D721Med (cell line): Measurements from ENCODE around the gene CSTB.

ENCODE experiments used
- DNase-seq: peaks from one replicate; pipeline ENCODE4 v3.0.0; 2011; ENCODE audit warnings: low spot score; ENCODE audit not compliant: insufficient read length
- FAIRE-seq: peaks from 2 replicates; lab custom pipeline; 2011; peaks lifted over from hg19 to GRCh38; lab: Jason Lieb, UNC
- TF ChIP-seq, protein P1 (sequence below): IDR thresholded peaks from 2 replicates; pipeline ENCODE4 v1.5.1; 2012; ENCODE audit warnings: mild to moderate bottlenecking, control low read depth; ENCODE audit not compliant: insufficient read depth; ENCODE audit errors: missing control alignments

CSTB gene

DNA sequence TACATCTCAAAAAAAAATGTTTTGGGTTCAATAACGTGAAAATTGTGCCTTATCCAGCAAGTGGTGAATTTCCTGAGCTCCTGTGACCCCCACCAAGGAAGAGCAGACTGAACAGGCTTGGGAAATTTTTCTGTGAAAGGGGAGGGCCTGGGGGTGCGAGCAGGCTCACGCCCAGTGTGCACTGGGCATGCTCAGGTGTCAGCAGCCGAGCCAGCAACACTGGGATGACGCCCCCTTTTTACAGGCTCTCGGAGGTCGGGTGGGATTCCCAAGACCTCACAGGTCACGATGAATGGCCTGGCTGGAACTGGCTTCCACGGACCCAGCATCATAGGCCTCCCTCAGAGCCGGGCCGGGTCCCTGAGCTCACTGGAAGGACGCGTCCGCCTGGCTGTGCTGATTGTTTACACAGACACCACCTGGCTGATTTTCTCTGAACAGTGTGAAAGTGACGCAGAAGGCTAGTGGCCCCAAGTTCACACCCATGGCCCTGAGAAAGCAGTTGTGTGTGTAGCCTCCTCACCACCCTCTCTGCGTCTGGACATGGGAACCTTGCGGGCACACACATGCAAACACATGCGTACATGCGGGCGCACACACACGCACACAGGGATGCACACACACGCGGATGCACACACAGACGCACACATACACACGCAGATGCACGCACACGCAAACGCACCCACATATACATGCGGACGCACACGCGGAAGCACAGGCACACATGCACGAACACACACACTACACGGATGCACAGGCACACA lies 9.2 kb downstream of the CSTB start:
- DNase-seq (no peak), FAIRE-seq (no peak)
- TF ChIP-seq, protein P1, sequence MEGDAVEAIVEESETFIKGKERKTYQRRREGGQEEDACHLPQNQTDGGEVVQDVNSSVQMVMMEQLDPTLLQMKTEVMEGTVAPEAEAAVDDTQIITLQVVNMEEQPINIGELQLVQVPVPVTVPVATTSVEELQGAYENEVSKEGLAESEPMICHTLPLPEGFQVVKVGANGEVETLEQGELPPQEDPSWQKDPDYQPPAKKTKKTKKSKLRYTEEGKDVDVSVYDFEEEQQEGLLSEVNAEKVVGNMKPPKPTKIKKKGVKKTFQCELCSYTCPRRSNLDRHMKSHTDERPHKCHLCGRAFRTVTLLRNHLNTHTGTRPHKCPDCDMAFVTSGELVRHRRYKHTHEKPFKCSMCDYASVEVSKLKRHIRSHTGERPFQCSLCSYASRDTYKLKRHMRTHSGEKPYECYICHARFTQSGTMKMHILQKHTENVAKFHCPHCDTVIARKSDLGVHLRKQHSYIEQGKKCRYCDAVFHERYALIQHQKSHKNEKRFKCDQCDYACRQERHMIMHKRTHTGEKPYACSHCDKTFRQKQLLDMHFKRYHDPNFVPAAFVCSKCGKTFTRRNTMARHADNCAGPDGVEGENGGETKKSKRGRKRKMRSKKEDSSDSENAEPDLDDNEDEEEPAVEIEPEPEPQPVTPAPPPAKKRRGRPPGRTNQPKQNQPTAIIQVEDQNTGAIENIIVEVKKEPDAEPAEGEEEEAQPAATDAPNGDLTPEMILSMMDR: no peak

DNA sequence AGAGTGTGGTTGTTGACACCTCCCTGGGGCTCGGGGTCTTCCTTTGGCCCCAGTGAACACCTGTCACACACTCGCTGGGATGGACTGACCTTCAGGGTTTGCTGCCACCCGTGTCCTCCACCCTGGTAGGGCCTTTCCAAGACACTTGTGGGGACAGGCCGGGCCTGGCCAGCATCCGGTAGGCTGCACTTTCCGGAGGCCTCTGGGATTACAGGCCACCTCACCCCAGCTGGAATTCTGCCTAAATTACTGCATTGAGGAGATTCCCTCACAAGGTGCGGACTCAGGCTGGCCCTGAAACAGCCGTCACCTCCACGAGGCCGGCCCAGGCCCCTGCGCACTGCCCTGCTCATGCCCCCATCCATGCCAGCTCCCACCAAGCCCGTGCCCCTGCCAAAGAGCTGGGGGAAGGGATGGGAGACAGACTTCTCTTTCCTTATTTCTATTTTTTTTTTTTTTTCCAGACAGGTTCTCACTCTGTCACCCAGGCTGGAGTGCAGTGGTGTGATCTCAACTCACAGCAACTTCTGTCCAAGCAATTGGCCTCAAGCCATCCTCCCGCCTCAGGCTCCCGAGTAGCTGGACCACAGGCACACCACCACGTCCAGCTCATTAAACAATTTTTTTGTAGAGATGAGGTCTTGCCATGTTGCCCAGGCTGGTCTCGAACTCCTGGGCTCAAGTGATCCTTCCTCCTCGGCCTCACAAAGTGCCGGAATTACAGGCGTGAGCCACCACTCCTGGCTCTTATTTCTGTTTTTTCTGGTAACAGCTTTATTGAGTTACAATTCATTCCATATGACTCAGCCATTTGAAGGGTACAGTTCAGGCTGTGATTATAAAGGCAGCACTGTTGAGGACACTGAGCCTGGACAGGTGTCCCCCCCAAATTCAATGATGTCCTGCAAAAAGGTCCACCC lies 11.3 kb downstream of the CSTB start:
- TF ChIP-seq, protein P1: no peak
- FAIRE-seq (no peak), DNase-seq (no peak)

DNA sequence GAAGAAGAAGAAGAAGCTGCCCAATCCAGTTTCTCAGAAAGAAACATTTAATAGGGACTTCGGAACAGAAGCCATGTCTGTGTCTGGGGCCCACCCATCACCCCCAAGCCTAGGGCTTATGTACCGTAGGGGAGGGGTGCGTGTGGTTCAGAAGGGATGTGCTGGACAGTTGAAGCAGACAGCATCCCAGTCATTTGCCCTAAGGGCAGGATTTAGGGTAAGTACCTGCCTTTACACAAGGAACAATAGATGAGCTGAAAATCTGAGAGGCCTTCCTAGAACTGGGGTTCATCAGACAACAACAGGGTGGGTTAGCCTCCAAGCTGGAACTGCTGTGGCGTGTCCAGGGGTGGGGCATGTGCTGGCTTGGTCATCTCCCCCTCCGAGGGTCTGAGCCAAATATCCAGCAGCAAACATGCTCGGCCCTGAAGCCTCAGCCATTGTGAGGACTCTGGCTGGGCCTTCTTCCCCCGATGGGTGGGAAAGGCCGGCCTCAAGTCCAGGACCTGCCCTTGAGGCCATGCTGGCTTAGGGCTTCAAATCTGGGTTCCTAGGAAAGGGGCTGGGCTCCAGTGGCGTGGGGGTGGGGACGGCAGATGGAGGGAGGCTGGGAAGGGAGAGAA lies 12.1 kb downstream of the CSTB start:
- DNase-seq (no peak), FAIRE-seq (no peak)
- TF ChIP-seq, protein P1: no peak

DNA sequence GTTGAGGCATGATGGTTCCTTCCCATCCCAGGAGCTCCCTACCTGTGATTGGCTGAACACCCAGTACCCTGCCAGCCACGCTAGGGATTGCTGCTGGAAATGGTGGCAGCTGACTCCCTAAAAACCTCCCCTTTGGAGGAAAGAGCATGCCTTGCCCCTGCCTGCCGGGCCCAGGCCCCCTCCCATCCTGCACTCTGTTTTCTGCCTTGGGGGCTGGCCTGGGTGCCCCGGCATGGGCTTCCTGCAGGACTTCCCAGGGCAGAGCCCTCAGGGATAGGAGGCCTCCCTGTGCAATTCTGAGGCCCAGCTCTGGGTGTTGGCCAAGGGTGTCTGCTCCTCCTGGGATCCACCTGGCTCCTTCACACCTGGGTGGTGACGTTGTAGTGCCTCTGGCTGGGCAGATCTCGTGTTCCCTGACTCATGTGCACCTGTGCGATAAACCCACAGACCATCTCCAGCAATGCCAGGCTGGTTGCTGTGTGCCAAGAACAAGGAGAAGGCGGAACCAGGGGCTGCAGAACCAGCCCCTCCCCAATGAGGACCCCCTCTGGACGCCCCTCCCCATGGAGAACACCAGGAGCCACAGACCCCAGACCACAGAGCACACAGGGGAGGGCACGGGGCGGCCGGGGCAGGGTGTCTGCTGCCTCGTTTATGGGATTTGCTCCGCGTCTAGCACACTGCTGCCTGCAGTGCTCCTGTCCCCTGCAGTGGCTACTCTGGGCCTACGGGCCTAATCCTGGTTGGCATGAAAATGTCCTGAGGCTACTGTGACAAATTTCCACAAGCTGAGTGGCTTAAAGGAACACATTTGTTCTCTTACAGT lies 13.6 kb downstream of the CSTB start:
- no peak for DNase-seq
- FAIRE-seq: no peak
- TF ChIP-seq, protein P1: no peak

DNA sequence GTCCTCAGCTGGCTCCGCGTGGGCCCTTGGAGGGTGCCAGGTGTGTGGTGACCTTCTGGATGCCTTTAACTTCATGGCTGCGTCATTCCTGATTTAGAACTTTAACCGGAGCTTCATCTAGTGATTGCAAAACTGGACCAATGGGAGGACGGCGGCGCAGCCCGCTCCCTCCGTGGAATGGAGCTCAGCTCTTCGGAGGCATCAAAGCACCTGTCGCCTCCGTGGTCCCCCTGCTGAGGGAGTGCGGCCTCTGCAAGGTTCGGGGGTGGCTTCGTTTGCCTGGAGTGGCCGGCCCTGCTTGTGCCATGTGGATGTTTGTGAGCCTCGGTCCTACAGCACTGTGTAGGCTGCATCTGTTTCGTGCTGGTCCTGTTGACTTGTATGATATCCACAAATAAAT lies 14.2 kb downstream of the CSTB start:
- TF ChIP-seq, protein P1: no peak
- FAIRE-seq: no peak

DNA sequence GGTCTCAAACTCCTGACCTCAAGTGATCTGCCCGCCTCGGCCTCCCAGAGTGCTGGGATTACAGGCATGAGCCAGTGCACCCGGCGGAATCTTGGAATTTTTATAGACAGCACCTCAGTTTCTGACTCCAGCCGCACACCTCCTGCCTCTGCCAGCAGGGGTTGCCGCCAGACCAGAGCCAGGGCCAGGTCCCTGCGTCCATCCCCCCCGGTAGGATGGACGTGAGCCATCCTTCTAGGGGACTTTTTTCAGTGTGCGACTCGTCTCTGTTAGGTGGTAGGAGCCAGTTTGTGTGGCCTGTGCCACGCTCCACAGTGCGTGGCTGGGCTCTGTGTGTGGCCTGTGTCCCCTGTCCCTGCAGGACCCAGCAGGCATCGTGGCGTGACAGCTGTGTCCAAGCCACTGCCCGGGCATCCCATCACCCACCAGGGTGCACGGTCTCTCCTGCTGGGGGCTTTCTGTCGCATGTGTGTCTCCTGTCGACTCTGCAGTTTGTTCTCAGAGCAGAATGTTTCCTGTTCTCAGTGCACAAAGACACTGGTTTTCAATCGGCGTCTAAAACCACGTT lies 15.6 kb downstream of the CSTB start:
- no peak for FAIRE-seq
- no peak for DNase-seq
- TF ChIP-seq, protein P1: no peak

More for the DNA sequence above, 14.2 kb downstream of the CSTB start:
- no peak for DNase-seq
